HFFc6 (cell line): ENCODE data around the gene SCP2. TPM values are rescaled to one million over a fixed set of nuclear protein-coding genes. Genes with fewer than 3 reads are reported as not detected.
"Not testable (repeated sequence)": the region's sequence is repeated elsewhere in the genome, so short reads cannot be mapped to it uniquely, and the experiment has no call there.

ENCODE experiments used
- DNase-seq: peaks from one replicate; pipeline ENCODE4 v3.0.0-alpha.2; 2018
- H3K27ac Mint-ChIP-seq: 2 replicates; pipeline ENCODE4 v1.8.0; 2020; ENCODE audit warnings: mild to moderate bottlenecking, mixed read lengths
- H3K27me3 Mint-ChIP-seq: 2 replicates; pipeline ENCODE4 v1.8.0; 2021; ENCODE audit warnings: mild to moderate bottlenecking, moderate library complexity, mixed read lengths; ENCODE audit not compliant: insufficient read depth
- H3K36me3 Mint-ChIP-seq: 2 replicates; pipeline ENCODE4 v1.8.0; 2021; ENCODE audit warnings: low read depth, mixed read lengths
- H3K4me1 Mint-ChIP-seq: 2 replicates; pipeline ENCODE4 v1.8.0; 2020; ENCODE audit warnings: low read depth, mixed read lengths
- H3K4me3 Mint-ChIP-seq: 2 replicates; pipeline ENCODE4 v1.8.0; 2020; ENCODE audit warnings: mild to moderate bottlenecking, moderate library complexity, mixed read lengths
- H3K9me3 Mint-ChIP-seq: 2 replicates; pipeline ENCODE4 v1.8.0; 2020; ENCODE audit warnings: mild to moderate bottlenecking, mixed read lengths
- CTCF ChIP-seq: fragments of 200-600 bp; sonication (generic); IDR thresholded peaks from 2 replicates; pipeline ENCODE4 v1.5.0; 2021; ENCODE audit warnings: antibody characterized with exemption, mild to moderate bottlenecking
- total RNA-seq, 6 experiments: library from RNA; stranded (reverse); fragmentation: NEBNext Ultra II Directional; extraction: Animal tissue kit (Norgen Biotek cat#: 25700); gene quantifications; 2 replicates in 1 of 6; 3 replicates in 5 of 6; pipeline ENCODE4 v1.2.3, GENCODE V29; 2021

Gene SCP2
- total RNA-seq, 6 experiments from 2014 or later = 122 to 159 (median 156) TPM

- TF ChIP-seq CTCF = no peak
- DNase-seq = no peak
- H3K27ac Mint-ChIP-seq = no peak overlapping the region
- no peaks in the 10 kb centered on the region for H3K9me3 Mint-ChIP-seq
- no peaks in the 10 kb centered on the region for H3K36me3 Mint-ChIP-seq
- no peak overlapping the region for H3K4me3 Mint-ChIP-seq
- H3K4me1 Mint-ChIP-seq = peaks cover 11% of the 10 kb centered on the region
- H3K27me3 Mint-ChIP-seq = no peaks in the 10 kb centered on the region; the same call in 1 of the 2 replicates
Measured at GRCh38 chr1:52937433-52938182, 10.5 kb downstream of the SCP2 start.

GRCh38 chr1:52938183-52938451 lies 11.0 kb downstream of the SCP2 start:
- H3K4me1 Mint-ChIP-seq = peaks cover 11% of the 10 kb centered on the region
- no peaks in the 10 kb centered on the region for H3K36me3 Mint-ChIP-seq
- H3K9me3 Mint-ChIP-seq = no peaks in the 10 kb centered on the region
- H3K27ac Mint-ChIP-seq = no peak overlapping the region
- no peaks in the 10 kb centered on the region; the same call in 1 of the 2 replicates for H3K27me3 Mint-ChIP-seq
- no peak for DNase-seq
- H3K4me3 Mint-ChIP-seq = no peak overlapping the region
- no peak for TF ChIP-seq CTCF

GRCh38 chr1:52943876-52944416 lies 16.9 kb downstream of the SCP2 start:
- Mint-ChIP-seq H3K9me3 (no peaks in the 10 kb centered on the region), H3K27ac (no peak overlapping the region), H3K36me3 (no peaks in the 10 kb centered on the region), H3K4me1 (peaks cover 12% of the 10 kb centered on the region), H3K27me3 (no peaks in the 10 kb centered on the region; the same call in 1 of the 2 replicates), H3K4me3 (no peak overlapping the region)
- DNase-seq = no peak
- no peak for TF ChIP-seq CTCF

- Mint-ChIP-seq H3K27ac (no peak overlapping the region), H3K9me3 (no peaks in the 10 kb centered on the region), H3K4me1 (peaks cover 12% of the 10 kb centered on the region), H3K27me3 (no peaks in the 10 kb centered on the region; the same call in 1 of the 2 replicates), H3K4me3 (no peak overlapping the region), H3K36me3 (no peaks in the 10 kb centered on the region)
- DNase-seq = no peak
- no peak for TF ChIP-seq CTCF
Measured at GRCh38 chr1:52944566-52944965, 17.5 kb downstream of the SCP2 start.

GRCh38 chr1:52947490-52947889 lies 20.4 kb downstream of the SCP2 start:
- Mint-ChIP-seq H3K27ac (no peak overlapping the region), H3K27me3 (no peaks in the 10 kb centered on the region), H3K4me3 (no peak overlapping the region), H3K4me1 (peaks cover 5% of the 10 kb centered on the region; the same call in 1 of the 2 replicates), H3K9me3 (no peaks in the 10 kb centered on the region), H3K36me3 (peaks cover 2% of the 10 kb centered on the region; the same call in 1 of the 2 replicates)
- no peak for DNase-seq
- TF ChIP-seq CTCF = no peak

GRCh38 chr1:52949602-52950001 lies 22.5 kb downstream of the SCP2 start:
- not testable (repeated sequence) for H3K4me3 Mint-ChIP-seq, DNase-seq, H3K27me3 Mint-ChIP-seq, H3K27ac Mint-ChIP-seq, H3K9me3 Mint-ChIP-seq, H3K4me1 Mint-ChIP-seq, H3K36me3 Mint-ChIP-seq
